KMS-11 (cell line): ENCODE data around the gene INO80C.

Source experiments
- H2AFZ ChIP-seq: fragments of 200-600 bp; sonication (generic); 2 replicates; pipeline ENCODE4 v1.6.1; 2016; ENCODE audit warnings: antibody characterized with exemption, mixed run types, low read depth
- H3K27ac ChIP-seq: fragments of 200-600 bp; sonication (generic); 2 replicates; pipeline ENCODE4 v1.6.1; 2016; ENCODE audit warnings: mild to moderate bottlenecking, mixed run types
- H3K27me3 ChIP-seq: fragments of 200-600 bp; sonication (generic); 2 replicates; pipeline ENCODE4 v1.6.1; 2017; ENCODE audit warnings: mild to moderate bottlenecking, low read depth, mixed run types, moderate library complexity; ENCODE audit not compliant: insufficient read depth
- H3K36me3 ChIP-seq: fragments of 200-600 bp; sonication (generic); 2 replicates; pipeline ENCODE4 v1.6.1; 2017; ENCODE audit warnings: mild to moderate bottlenecking, mixed run types; ENCODE audit not compliant: insufficient read depth
- H3K4me1 ChIP-seq: fragments of 200-600 bp; sonication (generic); 2 replicates; pipeline ENCODE4 v1.6.1; 2016; ENCODE audit warnings: mild to moderate bottlenecking, low read depth, mixed run types; ENCODE audit not compliant: poor library complexity, severe bottlenecking
- H3K4me2 ChIP-seq: fragments of 200-600 bp; sonication (generic); 2 replicates; pipeline ENCODE4 v1.7.0; 2016; ENCODE audit warnings: mild to moderate bottlenecking, mixed run types
- H3K4me3 ChIP-seq: fragments of 200-600 bp; sonication (generic); IDR thresholded peaks from 2 replicates; pipeline ENCODE4 v1.6.1; 2017; ENCODE audit warnings: low read depth, low read length, mixed read lengths; ENCODE audit not compliant: insufficient read depth
- H3K79me2 ChIP-seq: fragments of 200-600 bp; sonication (generic); 2 replicates; pipeline ENCODE4 v1.6.1; 2016; ENCODE audit warnings: low read depth, mixed run types; ENCODE audit not compliant: insufficient read depth
- H3K9ac ChIP-seq: fragments of 200-600 bp; sonication (generic); 2 replicates; pipeline ENCODE4 v1.6.1; 2016; ENCODE audit warnings: mild to moderate bottlenecking, mixed run types
- H4K20me1 ChIP-seq: fragments of 200-600 bp; sonication (generic); 2 replicates; pipeline ENCODE4 v1.6.1; 2016; ENCODE audit warnings: mild to moderate bottlenecking, mixed run types; ENCODE audit not compliant: insufficient read depth
- CTCF ChIP-seq: fragments of 200-600 bp; sonication (generic); conservative IDR thresholded peaks from 2 replicates; pipeline ENCODE4 v1.6.1; 2017; ENCODE audit warnings: low read depth, mild to moderate bottlenecking, antibody characterized with exemption, low read length, moderate library complexity, mixed read lengths

The INO80C gene

GRCh38 chr18:35524226-35524625 is 26.5 kb upstream of the INO80C start:
- Histone ChIP-seq H3K4me2 (no peak overlapping the region), H3K4me1 (no peaks in the 10 kb centered on the region), H3K9ac (no peak overlapping the region), H3K27ac (no peak overlapping the region), H3K36me3 (no peaks in the 10 kb centered on the region), H3K4me3 (no peak overlapping the region), H3K79me2 (no peaks in the 10 kb centered on the region), H3K27me3 (no peaks in the 10 kb centered on the region), H4K20me1 (no peaks in the 10 kb centered on the region), H2AFZ (no peak overlapping the region)
- TF ChIP-seq CTCF: no peak

- H3K79me2 ChIP-seq: no peaks in the 10 kb centered on the region
- TF ChIP-seq CTCF: no peak
- H3K27me3 ChIP-seq: no peaks in the 10 kb centered on the region
- no peak overlapping the region for H3K4me2 ChIP-seq
- no peak overlapping the region for H3K4me3 ChIP-seq
- H3K36me3 ChIP-seq: no peaks in the 10 kb centered on the region
- no peak overlapping the region for H3K27ac ChIP-seq
- H3K4me1 ChIP-seq: no peaks in the 10 kb centered on the region
- no peaks in the 10 kb centered on the region for H4K20me1 ChIP-seq
- H2AFZ ChIP-seq: no peak overlapping the region
- no peak overlapping the region for H3K9ac ChIP-seq
Measured at GRCh38 chr18:35522130-35522959, 24.6 kb upstream of the INO80C start.

- no peaks in the 10 kb centered on the region for H3K4me1 ChIP-seq
- no peak overlapping the region for H3K27ac ChIP-seq
- H3K4me2 ChIP-seq: no peak overlapping the region
- no peaks in the 10 kb centered on the region for H3K27me3 ChIP-seq
- no peak for TF ChIP-seq CTCF
- no peaks in the 10 kb centered on the region for H3K36me3 ChIP-seq
- no peaks in the 10 kb centered on the region for H4K20me1 ChIP-seq
- no peaks in the 10 kb centered on the region for H3K79me2 ChIP-seq
- no peak overlapping the region for H3K9ac ChIP-seq
- no peak overlapping the region for H3K4me3 ChIP-seq
- H2AFZ ChIP-seq: no peak overlapping the region
Measured at GRCh38 chr18:35521133-35521532, 23.4 kb upstream of the INO80C start.

GRCh38 chr18:35519148-35519899 is 21.6 kb upstream of the INO80C start:
- Histone ChIP-seq H3K36me3 (no peaks in the 10 kb centered on the region), H3K27me3 (no peaks in the 10 kb centered on the region), H4K20me1 (no peaks in the 10 kb centered on the region), H3K27ac (no peak overlapping the region), H3K4me3 (no peak overlapping the region), H3K4me1 (no peaks in the 10 kb centered on the region), H3K9ac (no peak overlapping the region), H2AFZ (no peak overlapping the region), H3K4me2 (no peak overlapping the region), H3K79me2 (no peaks in the 10 kb centered on the region)
- TF ChIP-seq CTCF: no peak
